IMR-90 (cell line): ENCODE measurements around the gene ARHGEF38.

ENCODE experiments used
- BHLHE40 ChIP-seq: fragments of 150-350 bp; IDR thresholded peaks from 2 replicates; pipeline ENCODE4 v1.6.1; 2016; ENCODE audit warnings: mild to moderate bottlenecking, low read depth, low read length
- CHD1 ChIP-seq: IDR thresholded peaks from 2 replicates; pipeline ENCODE4 v1.6.1; 2012; ENCODE audit warnings: low read depth, low read length, improper control_type of control experiment
- ELK1 ChIP-seq: fragments of 150-350 bp; IDR thresholded peaks from 2 replicates; pipeline ENCODE4 v1.6.1; 2016; ENCODE audit warnings: low read depth, mild to moderate bottlenecking, low read length, moderate library complexity, borderline replicate concordance
- MAFK ChIP-seq: IDR thresholded peaks from 2 replicates; pipeline ENCODE4 v1.6.1; 2012; ENCODE audit warnings: low read depth, low read length, improper control_type of control experiment
- MAZ ChIP-seq: IDR thresholded peaks from 2 replicates; pipeline ENCODE4 v1.6.1; 2012; ENCODE audit warnings: low read depth, mild to moderate bottlenecking, low read length, improper control_type of control experiment, moderate library complexity, borderline replicate concordance
- MXI1 ChIP-seq: IDR thresholded peaks from 2 replicates; pipeline ENCODE4 v1.6.1; 2012; ENCODE audit warnings: low read depth, mild to moderate bottlenecking, low read length, moderate library complexity, borderline replicate concordance
- POLR2A ChIP-seq: IDR thresholded peaks from 2 replicates; pipeline ENCODE4 v1.6.1; 2012; ENCODE audit warnings: mild to moderate bottlenecking, low read depth, low read length
- RFX5 ChIP-seq: IDR thresholded peaks from 2 replicates; pipeline ENCODE4 v1.8.0; 2012; ENCODE audit warnings: low read depth, mild to moderate bottlenecking, low read length, moderate library complexity
- SMC3 ChIP-seq: fragments of 150-350 bp; IDR thresholded peaks from 2 replicates; pipeline ENCODE4 v1.6.1; 2016; ENCODE audit warnings: low read depth, mild to moderate bottlenecking, antibody characterized with exemption, low read length, moderate library complexity
- TF ChIP-seq, protein P1 (sequence below): conservative IDR thresholded peaks from 2 replicates; pipeline ENCODE4 v1.5.1; 2012; ENCODE audit warnings: mild to moderate bottlenecking, low read depth, low read length, improper control_type of control experiment
- TF ChIP-seq, protein P2 (sequence below): fragments of 150-350 bp; IDR thresholded peaks from 2 replicates; pipeline ENCODE4 v1.6.1; 2017; ENCODE audit warnings: mild to moderate bottlenecking, antibody characterized with exemption, low read length, low read depth

- TF ChIP-seq, protein P1, sequence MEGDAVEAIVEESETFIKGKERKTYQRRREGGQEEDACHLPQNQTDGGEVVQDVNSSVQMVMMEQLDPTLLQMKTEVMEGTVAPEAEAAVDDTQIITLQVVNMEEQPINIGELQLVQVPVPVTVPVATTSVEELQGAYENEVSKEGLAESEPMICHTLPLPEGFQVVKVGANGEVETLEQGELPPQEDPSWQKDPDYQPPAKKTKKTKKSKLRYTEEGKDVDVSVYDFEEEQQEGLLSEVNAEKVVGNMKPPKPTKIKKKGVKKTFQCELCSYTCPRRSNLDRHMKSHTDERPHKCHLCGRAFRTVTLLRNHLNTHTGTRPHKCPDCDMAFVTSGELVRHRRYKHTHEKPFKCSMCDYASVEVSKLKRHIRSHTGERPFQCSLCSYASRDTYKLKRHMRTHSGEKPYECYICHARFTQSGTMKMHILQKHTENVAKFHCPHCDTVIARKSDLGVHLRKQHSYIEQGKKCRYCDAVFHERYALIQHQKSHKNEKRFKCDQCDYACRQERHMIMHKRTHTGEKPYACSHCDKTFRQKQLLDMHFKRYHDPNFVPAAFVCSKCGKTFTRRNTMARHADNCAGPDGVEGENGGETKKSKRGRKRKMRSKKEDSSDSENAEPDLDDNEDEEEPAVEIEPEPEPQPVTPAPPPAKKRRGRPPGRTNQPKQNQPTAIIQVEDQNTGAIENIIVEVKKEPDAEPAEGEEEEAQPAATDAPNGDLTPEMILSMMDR: no peak
- TF ChIP-seq, protein P2, sequence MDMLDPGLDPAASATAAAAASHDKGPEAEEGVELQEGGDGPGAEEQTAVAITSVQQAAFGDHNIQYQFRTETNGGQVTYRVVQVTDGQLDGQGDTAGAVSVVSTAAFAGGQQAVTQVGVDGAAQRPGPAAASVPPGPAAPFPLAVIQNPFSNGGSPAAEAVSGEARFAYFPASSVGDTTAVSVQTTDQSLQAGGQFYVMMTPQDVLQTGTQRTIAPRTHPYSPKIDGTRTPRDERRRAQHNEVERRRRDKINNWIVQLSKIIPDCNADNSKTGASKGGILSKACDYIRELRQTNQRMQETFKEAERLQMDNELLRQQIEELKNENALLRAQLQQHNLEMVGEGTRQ: no peak
- TF ChIP-seq ELK1 (no peak), POLR2A (no peak), BHLHE40 (no peak), CHD1 (no peak), SMC3 (no peak), MAFK (no peak), MXI1 (no peak), RFX5 (no peak), MAZ (no peak)
Measured at GRCh38 chr4:105698607-105699006, 146.2 kb downstream of the ARHGEF38 start.
